Suprapubic skin (tissue), 3 donors: ENCODE measurements around the gene GPR35.

Experiments
- POLR2A ChIP-seq, 2 donors: fragments of 450-650 bp; IDR thresholded peaks; one replicate each; pipeline ENCODE4 v1.6.1; 2017; ENCODE audit warnings: antibody characterized with exemption in 2 of 2, mild to moderate bottlenecking in 2 of 2, moderate library complexity in 2 of 2
- TF ChIP-seq, protein P1 (sequence below), 2 donors: fragments of 200-600 bp in 1 of 2; fragments of 450-650 bp in 1 of 2; sonication (generic) in 1 of 2; IDR thresholded peaks; one replicate each; pipeline ENCODE4 v1.5.1; 2016 to 2019; ENCODE audit warnings: antibody characterized with exemption in 2 of 2, mild to moderate bottlenecking in 1 of 2, moderate library complexity in 1 of 2

- TF ChIP-seq, protein P1, sequence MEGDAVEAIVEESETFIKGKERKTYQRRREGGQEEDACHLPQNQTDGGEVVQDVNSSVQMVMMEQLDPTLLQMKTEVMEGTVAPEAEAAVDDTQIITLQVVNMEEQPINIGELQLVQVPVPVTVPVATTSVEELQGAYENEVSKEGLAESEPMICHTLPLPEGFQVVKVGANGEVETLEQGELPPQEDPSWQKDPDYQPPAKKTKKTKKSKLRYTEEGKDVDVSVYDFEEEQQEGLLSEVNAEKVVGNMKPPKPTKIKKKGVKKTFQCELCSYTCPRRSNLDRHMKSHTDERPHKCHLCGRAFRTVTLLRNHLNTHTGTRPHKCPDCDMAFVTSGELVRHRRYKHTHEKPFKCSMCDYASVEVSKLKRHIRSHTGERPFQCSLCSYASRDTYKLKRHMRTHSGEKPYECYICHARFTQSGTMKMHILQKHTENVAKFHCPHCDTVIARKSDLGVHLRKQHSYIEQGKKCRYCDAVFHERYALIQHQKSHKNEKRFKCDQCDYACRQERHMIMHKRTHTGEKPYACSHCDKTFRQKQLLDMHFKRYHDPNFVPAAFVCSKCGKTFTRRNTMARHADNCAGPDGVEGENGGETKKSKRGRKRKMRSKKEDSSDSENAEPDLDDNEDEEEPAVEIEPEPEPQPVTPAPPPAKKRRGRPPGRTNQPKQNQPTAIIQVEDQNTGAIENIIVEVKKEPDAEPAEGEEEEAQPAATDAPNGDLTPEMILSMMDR (IDR thresholded peaks at IDR 0.05): no peak
- TF ChIP-seq POLR2A (IDR thresholded peaks at IDR 0.05): no peak
These were observed 33.5 kb upstream of the GPR35 start for GRCh38 chr2:240591784-240592183.
